ENCODE data around the gene AP2S1.

GRCh38 chr19:46898731-46899130 lies 48.1 kb upstream of the AP2S1 start:
- TF ChIP-seq SUZ12 (IDR thresholded peaks at IDR 0.05; ENCODE audit: extremely low read depth, insufficient read depth, insufficient read length), result no peak
- TF ChIP-seq ZNF274 (IDR thresholded peaks at IDR 0.05; ENCODE audit: low read depth, low read length), result no peak
